ENCODE measurements around the gene RERG.
A peak's percentile ranks its signal among the peaks of the same experiment; 100 is the strongest.

- TF ChIP-seq CTCF (IDR thresholded peaks at IDR 0.05) (no peak), POLR2A (IDR thresholded peaks at IDR 0.05) (peak in 1 of 2 donors; percentile 13)
Measured at GRCh38 chr12:15165012-15165659, 56.1 kb downstream of the RERG start.

All from uterus (tissue), 2 donors.